ENCODE data around the gene ADAMTS12. TPM values are rescaled to one million over a fixed set of nuclear protein-coding genes. Genes with fewer than 3 reads are reported as not detected.
"Not testable (repeated sequence)": the region's sequence is repeated elsewhere in the genome, so short reads cannot be mapped to it uniquely, and the experiment has no call there.

The ADAMTS12 gene
- total RNA-seq, 1 donor from 2014 or later = 49.4 TPM

- DNase-seq (ENCODE audit: low spot score) = not testable (repeated sequence)
Measured at GRCh38 chr5:33906248-33906647, 14.5 kb upstream of the ADAMTS12 start.

GRCh38 chr5:33905381-33905780, 13.6 kb upstream of the ADAMTS12 start:
- DNase-seq (ENCODE audit: low spot score) = no peak

DNA sequence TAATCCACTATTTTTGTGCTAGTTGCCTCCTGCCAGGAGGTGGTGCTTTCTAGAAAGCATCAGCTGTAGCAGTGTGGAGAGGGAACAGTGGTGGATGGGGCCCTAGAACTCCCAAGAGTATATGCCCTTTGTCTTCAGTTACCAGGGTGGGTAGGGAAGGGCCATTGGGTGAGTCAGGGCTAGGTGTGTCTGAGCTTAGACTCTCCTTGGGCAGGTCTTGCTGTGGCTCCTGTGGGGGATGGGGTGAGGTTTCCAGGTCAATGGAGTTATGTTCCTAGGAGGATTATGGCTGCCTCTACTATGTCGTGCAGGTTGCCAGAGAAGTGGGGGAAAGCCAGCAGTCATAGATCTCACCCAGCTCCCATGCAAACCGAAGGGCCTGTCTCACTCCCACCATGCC, 11.3 kb upstream of the ADAMTS12 start:
- no peak for DNase-seq (ENCODE audit: low spot score)

DNA sequence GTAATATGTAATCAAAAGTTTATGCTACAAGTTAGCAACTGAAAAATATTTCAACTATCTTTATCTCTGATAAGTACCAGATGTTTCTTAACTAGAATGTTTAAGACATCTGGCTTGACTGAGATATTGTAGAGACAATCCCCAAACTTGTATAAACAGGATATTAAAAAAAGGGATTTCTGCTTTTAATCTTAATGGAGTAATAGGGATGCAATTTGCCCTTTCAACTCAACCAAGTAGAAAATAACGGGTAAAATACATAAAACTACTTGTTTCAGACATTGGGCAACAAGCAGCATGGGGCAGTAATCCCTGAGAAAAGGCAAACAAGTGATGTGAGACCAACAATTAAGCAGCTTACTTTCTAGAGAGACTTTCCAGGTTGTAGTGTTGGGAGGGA, 9.4 kb upstream of the ADAMTS12 start:
- peak; percentile 53 for DNase-seq (ENCODE audit: low spot score)

DNA sequence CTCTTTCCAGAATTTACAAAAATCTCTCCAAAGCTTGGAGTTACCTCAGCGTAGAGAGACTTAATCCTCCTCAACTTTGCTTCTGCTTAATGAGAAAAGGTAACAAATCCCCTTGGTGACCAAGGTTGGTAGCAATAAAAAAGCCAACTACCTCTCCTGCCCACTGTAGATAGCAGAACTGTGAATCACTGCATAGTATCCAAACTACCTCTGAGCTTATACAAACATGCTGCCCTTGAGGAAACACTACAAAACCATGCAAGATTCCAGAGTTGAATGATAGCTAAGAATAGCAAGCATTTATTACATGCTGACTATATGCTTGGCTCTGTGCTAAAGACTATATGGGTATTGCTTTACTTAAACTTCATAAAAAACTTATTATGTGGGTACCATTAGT, 2.8 kb upstream of the ADAMTS12 start:
- DNase-seq (ENCODE audit: low spot score) = peak; percentile 15

GRCh38 chr5:33892620-33893137, 889 bp upstream of the ADAMTS12 start:
- peak; percentile 89 for DNase-seq (ENCODE audit: low spot score)

- DNase-seq (ENCODE audit: low spot score) = peak; percentile 20
Measured at GRCh38 chr5:33891446-33891787, 373 bp downstream of the ADAMTS12 start.

GRCh38 chr5:33890131-33891032, 1.4 kb downstream of the ADAMTS12 start:
- peak; percentile 27 for DNase-seq (ENCODE audit: low spot score)

DNA sequence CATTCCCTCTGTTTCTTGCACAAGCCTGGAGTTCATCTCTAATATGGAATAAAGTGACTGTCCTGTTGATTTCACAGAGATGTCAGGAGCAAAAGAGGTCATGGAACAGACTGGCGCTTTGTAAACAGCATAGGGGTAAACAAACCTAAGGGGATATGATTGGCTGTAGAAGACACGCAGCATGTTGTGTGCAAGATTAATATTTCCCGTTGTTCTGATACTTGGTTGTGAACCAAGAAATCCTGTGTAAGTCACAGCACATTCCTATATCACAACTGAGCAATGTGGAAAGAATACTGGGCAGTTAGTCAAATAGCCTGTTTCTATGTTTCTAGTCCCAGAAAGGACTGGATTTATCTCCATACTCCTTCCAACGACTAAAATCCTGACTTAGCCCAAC, 3.2 kb downstream of the ADAMTS12 start:
- DNase-seq (ENCODE audit: low spot score) = peak; percentile 68

- no peak for DNase-seq (ENCODE audit: low spot score)
Measured at GRCh38 chr5:33887268-33887667, 4.5 kb downstream of the ADAMTS12 start.

DNA sequence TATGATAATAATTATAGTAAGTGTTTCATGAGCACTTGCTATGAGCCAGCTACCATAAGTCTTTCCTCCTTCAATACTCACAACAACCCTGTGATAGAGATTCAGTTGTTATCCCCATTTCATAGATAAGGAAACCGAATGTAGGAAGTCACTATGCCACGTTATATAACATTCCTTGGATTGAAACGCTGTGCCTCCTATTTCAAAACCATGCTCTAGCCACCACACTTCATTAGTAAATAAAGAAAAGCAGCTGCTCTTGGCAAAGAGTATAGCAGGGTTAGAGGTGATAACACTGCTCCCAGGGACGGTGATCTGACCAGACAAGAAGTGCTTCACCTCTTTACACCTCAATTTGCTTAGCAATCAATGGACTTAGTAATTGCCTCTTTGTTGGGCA, 5.5 kb downstream of the ADAMTS12 start:
- DNase-seq (ENCODE audit: low spot score) = no peak

- peak; percentile 48 for DNase-seq (ENCODE audit: low spot score)
Measured at GRCh38 chr5:33885679-33886078, 6.1 kb downstream of the ADAMTS12 start.

- no peak for DNase-seq (ENCODE audit: low spot score)
Measured at GRCh38 chr5:33883482-33883881, 8.3 kb downstream of the ADAMTS12 start.

- DNase-seq (ENCODE audit: low spot score) = no peak
Measured at GRCh38 chr5:33880319-33880718, 11.5 kb downstream of the ADAMTS12 start.

- no peak for DNase-seq (ENCODE audit: low spot score)
Measured at GRCh38 chr5:33877449-33877848, 14.3 kb downstream of the ADAMTS12 start.

DNA sequence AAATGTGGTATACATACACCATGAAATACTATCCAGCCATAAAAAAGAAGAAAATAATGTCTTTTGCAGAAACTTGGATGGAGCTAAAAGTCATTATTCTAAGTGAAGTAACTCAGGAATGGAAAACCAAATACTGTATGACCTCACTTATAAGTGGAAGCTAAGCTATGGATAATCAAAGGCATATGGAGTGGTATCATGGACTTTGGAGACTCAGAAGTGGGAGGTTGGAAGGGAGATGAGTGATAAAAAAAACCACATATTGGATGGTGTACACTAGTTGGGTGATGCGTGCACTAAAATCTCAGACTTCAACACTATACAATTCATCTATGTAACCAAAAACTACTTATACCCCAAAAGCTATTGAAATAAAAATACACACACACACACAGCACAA, 24.5 kb downstream of the ADAMTS12 start:
- no peak for DNase-seq (ENCODE audit: low spot score)

DNA sequence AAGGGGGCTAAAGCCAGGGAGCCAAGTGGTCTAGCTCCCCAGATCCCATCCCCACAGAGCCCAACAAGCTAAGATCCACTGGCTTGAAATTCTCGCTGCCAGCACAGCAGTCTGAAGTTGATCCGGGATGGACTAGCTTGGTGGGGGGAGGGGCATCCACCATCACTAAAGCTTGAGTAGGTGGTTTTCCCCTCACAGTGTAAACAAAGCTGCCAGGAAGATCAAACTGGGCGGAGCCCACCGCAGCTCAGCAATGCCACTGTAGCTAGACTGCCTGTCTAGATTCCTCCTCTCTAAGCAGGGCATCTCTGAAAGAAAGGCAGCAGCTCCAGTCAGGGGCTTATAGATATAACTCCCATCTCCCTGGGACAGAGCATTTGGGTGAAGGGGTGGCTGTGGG, 32.6 kb downstream of the ADAMTS12 start:
- not testable (repeated sequence) for DNase-seq (ENCODE audit: low spot score)

- DNase-seq (ENCODE audit: low spot score) = no peak
Measured at GRCh38 chr5:33857037-33857436, 34.8 kb downstream of the ADAMTS12 start.

DNA sequence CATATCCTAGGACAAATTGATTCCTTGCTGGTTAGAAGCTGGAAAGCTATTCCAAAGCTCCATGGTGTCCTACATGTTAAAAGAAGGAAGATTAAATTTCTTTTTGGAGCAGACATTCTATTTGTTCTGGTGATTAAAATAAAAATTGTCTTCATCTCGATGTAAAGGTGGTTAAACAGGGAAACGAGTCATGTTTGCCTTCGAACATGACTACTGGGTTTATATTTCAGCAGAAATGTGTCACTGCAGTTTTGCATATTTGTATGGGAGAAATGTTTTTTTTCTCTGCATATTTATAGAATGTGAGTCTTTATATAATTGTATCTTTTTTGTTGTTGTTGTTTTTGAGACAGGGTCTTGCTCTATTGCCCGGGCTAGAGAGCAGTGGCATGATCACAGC, 36.4 kb downstream of the ADAMTS12 start:
- no peak for DNase-seq (ENCODE audit: low spot score)

DNA sequence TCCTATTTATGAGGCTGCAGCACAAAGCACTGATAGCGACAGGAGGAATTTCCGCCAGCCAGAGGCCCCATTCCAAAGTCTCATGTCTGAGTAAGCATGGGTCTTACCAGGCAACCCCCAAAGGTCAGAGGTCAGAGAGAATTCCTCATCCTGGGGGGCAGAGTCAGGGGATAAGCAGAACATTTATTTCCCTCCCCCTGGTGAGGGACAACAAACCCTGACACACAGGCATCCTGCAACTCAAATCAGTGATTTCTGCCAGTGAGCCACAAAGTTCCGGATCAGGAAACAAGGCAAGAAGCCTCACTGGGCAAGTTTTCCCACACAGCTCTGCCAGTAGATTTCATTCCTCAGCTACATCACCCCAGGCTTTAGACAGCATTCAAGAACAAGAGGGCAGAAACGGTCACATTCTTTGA, 37.0 kb downstream of the ADAMTS12 start:
- DNase-seq (ENCODE audit: low spot score) = peak; percentile 82

- DNase-seq (ENCODE audit: low spot score) = no peak
Measured at GRCh38 chr5:33852837-33853236, 39.0 kb downstream of the ADAMTS12 start.

DNA sequence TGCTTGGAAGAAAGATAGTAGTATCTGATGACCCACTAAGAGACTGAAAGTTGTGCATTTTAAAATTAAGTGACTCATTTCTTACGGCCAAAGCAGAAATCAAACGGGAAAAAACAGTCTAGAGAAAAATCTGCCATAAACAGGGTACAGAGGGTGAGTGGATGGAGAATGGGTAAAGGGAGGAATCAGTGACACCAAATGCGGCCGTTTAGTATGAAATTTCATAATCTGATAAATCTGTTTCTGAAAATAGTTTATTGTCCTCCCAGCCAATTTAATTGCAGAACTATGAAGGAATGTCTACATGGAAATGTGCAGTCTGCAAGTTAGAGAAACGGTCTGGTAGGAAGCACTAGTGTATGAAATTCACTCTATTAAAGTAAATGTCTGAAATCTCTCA, 39.5 kb downstream of the ADAMTS12 start:
- peak; percentile 42 for DNase-seq (ENCODE audit: low spot score)

GRCh38 chr5:33850100-33850594, 41.6 kb downstream of the ADAMTS12 start:
- no peak for DNase-seq (ENCODE audit: low spot score)
